GM23338 (cell line): ENCODE data around the gene ZCCHC17. TPM values are rescaled to one million over a fixed set of nuclear protein-coding genes. Genes with fewer than 3 reads are reported as not detected.

ENCODE experiments used
- ATAC-seq: fragments of 200-7000 bp; cut with Tn5 transposase; 3 replicates; pipeline ENCODE4 v1.9.1; 2020
- DNase-seq: peaks from one replicate; pipeline ENCODE4 v3.0.0-alpha.2; 2015; ENCODE audit warnings: low spot score
- H2AFZ ChIP-seq: fragments of 200-600 bp; sonication (generic); 2 replicates; pipeline ENCODE4 v1.8.0; 2016; ENCODE audit warnings: antibody characterized with exemption, mild to moderate bottlenecking, moderate library complexity
- H3F3A ChIP-seq: fragments of 200-600 bp; sonication (generic); replicated peaks from 2 replicates; pipeline ENCODE4 v1.8.0; 2017; ENCODE audit warnings: antibody characterized with exemption, mixed run types, low read depth
- H3K27ac ChIP-seq: fragments of 200-600 bp; sonication (generic); 2 replicates; pipeline ENCODE4 v1.6.1; 2016; ENCODE audit warnings: low read depth
- H3K27me3 ChIP-seq: fragments of 200-600 bp; sonication (generic); 2 replicates; pipeline ENCODE4 v1.8.0; 2016; ENCODE audit warnings: mild to moderate bottlenecking, mixed run types, moderate library complexity; ENCODE audit not compliant: insufficient read depth
- H3K36me3 ChIP-seq: fragments of 200-600 bp; sonication (generic); 2 replicates; pipeline ENCODE4 v1.8.0; 2016; ENCODE audit warnings: mild to moderate bottlenecking; ENCODE audit not compliant: insufficient read depth
- H3K4me1 ChIP-seq: fragments of 200-600 bp; sonication (generic); 2 replicates; pipeline ENCODE4 v1.8.0; 2016; ENCODE audit warnings: mild to moderate bottlenecking, moderate library complexity; ENCODE audit not compliant: insufficient read depth
- H3K4me2 ChIP-seq: fragments of 200-600 bp; sonication (generic); 2 replicates; pipeline ENCODE4 v1.7.1; 2017; ENCODE audit warnings: mixed run types
- H3K4me3 ChIP-seq: fragments of 200-600 bp; sonication (generic); 2 replicates; pipeline ENCODE4 v1.6.1; 2016; ENCODE audit warnings: mixed run types
- H3K79me2 ChIP-seq: fragments of 200-600 bp; sonication (generic); replicated peaks from 2 replicates; pipeline ENCODE4 v1.8.0; 2017; ENCODE audit warnings: mild to moderate bottlenecking; ENCODE audit not compliant: insufficient read depth
- H3K9me2 ChIP-seq: fragments of 200-600 bp; sonication (generic); 2 replicates; pipeline ENCODE4 v1.8.0; 2017; ENCODE audit not compliant: insufficient read depth
- H4K20me1 ChIP-seq: fragments of 200-600 bp; sonication (generic); replicated peaks from 2 replicates; pipeline ENCODE4 v1.8.0; 2017; ENCODE audit warnings: mild to moderate bottlenecking; ENCODE audit not compliant: insufficient read depth
- H3K27ac Mint-ChIP-seq: 2 replicates; pipeline ENCODE4 v1.8.0; 2020; ENCODE audit warnings: inconsistent platforms, mild to moderate bottlenecking, moderate library complexity, mixed read lengths
- H3K27me3 Mint-ChIP-seq: 3 replicates; pipeline ENCODE4 v1.8.0; 2022; ENCODE audit warnings: low read depth, mild to moderate bottlenecking, moderate library complexity, mixed read lengths, inconsistent platforms; ENCODE audit not compliant: insufficient read depth, poor library complexity
- H3K36me3 Mint-ChIP-seq: 3 replicates; pipeline ENCODE4 v1.8.0; 2021; ENCODE audit warnings: low read depth, mild to moderate bottlenecking, inconsistent platforms, moderate library complexity, mixed read lengths
- H3K4me1 Mint-ChIP-seq: 3 replicates; pipeline ENCODE4 v1.8.0; 2020; ENCODE audit warnings: mild to moderate bottlenecking, inconsistent platforms, mixed read lengths
- H3K4me3 Mint-ChIP-seq: 3 replicates; pipeline ENCODE4 v1.8.0; 2021; ENCODE audit warnings: moderate library complexity, mild to moderate bottlenecking, inconsistent platforms, mixed read lengths
- H3K9me3 Mint-ChIP-seq: 3 replicates; pipeline ENCODE4 v1.8.0; 2020; ENCODE audit warnings: moderate library complexity, mild to moderate bottlenecking, inconsistent platforms, mixed read lengths
- CREB1 ChIP-seq: fragments of 250-450 bp; sonication (Bioruptor Pico); IDR thresholded peaks from 2 replicates; pipeline ENCODE4 v1.5.0; 2020; ENCODE audit warnings: low read depth, mild to moderate bottlenecking, moderate library complexity
- CTCF ChIP-seq, 2 experiments: fragments of 200-600 bp in 1 of 2; sonication (generic) in 1 of 2; conservative IDR thresholded peaks; 2 replicates each; pipeline versions ENCODE4 v1.5.1 to v1.6.1; 2016 to 2017; ENCODE audit warnings: antibody characterized with exemption in 2 of 2, low read depth in 2 of 2, mild to moderate bottlenecking in 2 of 2, moderate library complexity in 1 of 2
- EZH2 ChIP-seq: fragments of 200-600 bp; sonication (generic); IDR thresholded peaks from one replicate; pipeline ENCODE4 v1.8.0; 2017; ENCODE audit warnings: antibody characterized with exemption, mild to moderate bottlenecking, low read depth; ENCODE audit not compliant: unreplicated experiment
- EZH2phosphoT487 ChIP-seq: fragments of 200-600 bp; sonication (generic); IDR thresholded peaks from one replicate; pipeline ENCODE4 v1.8.1; 2018; ENCODE audit warnings: antibody characterized with exemption; ENCODE audit not compliant: unreplicated experiment
- JUNB ChIP-seq: IDR thresholded peaks from one replicate; pipeline ENCODE4 v1.6.1; 2016; ENCODE audit warnings: antibody characterized with exemption; ENCODE audit not compliant: unreplicated experiment
- NANOG ChIP-seq: IDR thresholded peaks from 2 replicates; pipeline ENCODE4 v1.6.1; 2016; ENCODE audit warnings: antibody characterized with exemption, borderline replicate concordance
- POLR2AphosphoS5 ChIP-seq: IDR thresholded peaks from 2 replicates; pipeline ENCODE4 v1.6.1; 2016; ENCODE audit warnings: antibody characterized with exemption, low read depth
- ZNF331 ChIP-seq: fragments of 250-450 bp; sonication (Bioruptor Pico); IDR thresholded peaks from 2 replicates; pipeline ENCODE4 v1.5.0; 2020; ENCODE audit warnings: low read depth, mild to moderate bottlenecking, moderate library complexity
- ZNF462 ChIP-seq: fragments of 250-450 bp; sonication (Bioruptor Pico); IDR thresholded peaks from 2 replicates; pipeline ENCODE4 v1.5.0; 2020; ENCODE audit warnings: mild to moderate bottlenecking, moderate library complexity
- polyA plus RNA-seq: library from polyadenylated mRNA; unstranded; fragments of >200 nt; fragmentation: Nextera tagmentation; extraction: Ambion mirVana; gene quantifications from 2 replicates; pipeline ENCODE4 v1.2.1, GENCODE V29; 2016
- total RNA-seq: library from RNA; depleted of rRNA; stranded (reverse); fragments of >200 nt; shearing (Covaris generic); gene quantifications from 2 replicates; pipeline ENCODE4 v1.2.3, GENCODE V29; 2014

ZCCHC17 gene
- total and polyA plus RNA-seq, 2 experiments from 2014 or later: 40.1 to 134 TPM

DNA sequence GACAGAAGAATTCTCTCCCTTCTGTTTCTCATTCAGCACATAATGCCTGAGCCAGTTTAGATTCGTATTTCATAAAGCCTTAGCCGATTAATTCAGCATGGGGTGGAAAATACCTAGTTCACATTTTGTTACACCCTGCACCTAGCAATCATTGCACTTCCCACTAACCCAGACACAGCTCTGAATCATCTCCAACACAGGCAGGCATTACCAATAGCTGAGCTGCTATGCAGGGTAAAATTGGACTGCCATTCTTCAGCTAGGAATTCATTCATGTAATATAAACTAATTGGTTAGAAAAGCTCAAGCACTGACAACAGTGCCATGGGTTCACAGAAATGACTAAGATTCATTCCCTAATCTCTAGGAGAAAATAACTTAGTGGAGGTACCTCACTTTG lies 30.3 kb upstream of the ZCCHC17 start (continued):
- TF ChIP-seq ZNF462: no peak
- no peak for TF ChIP-seq CREB1 (CRISPR knock-in tag)
- TF ChIP-seq EZH2phosphoT487: no peak
- no peak for TF ChIP-seq NANOG
- no peak for TF ChIP-seq JUNB
- TF ChIP-seq CTCF (conservative IDR thresholded peaks at IDR 0.05; ENCODE audit: low read depth in 2 of 2): no peak
- no peak for TF ChIP-seq ZNF331 (CRISPR knock-in tag)
- TF ChIP-seq EZH2: no peak

GRCh38 chr1:31272369-31272768 lies 24.5 kb upstream of the ZCCHC17 start:
- Histone ChIP-seq H3K4me2 (no peak overlapping the region), H3K79me2 (peaks cover 12% of the 10 kb centered on the region), H4K20me1 (peaks cover 34% of the 10 kb centered on the region), H3K36me3 (peaks cover 61% of the 10 kb centered on the region), H3K27ac (no peak overlapping the region), H2AFZ (no peak overlapping the region), H3K27me3 (no peaks in the 10 kb centered on the region), H3F3A (no peaks in the 10 kb centered on the region), H3K9me2 (no peaks in the 10 kb centered on the region), H3K4me3 (no peak overlapping the region), H3K4me1 (no peaks in the 10 kb centered on the region)
- DNase-seq: no peak
- peaks cover 71% of the 10 kb centered on the region for H3K36me3 Mint-ChIP-seq
- H3K27me3 Mint-ChIP-seq: peaks cover 3% of the 10 kb centered on the region
- H3K4me3 Mint-ChIP-seq: no peak overlapping the region
- H3K27ac Mint-ChIP-seq: no peak overlapping the region
- no peaks in the 10 kb centered on the region for H3K9me3 Mint-ChIP-seq
- ATAC-seq: no peak
- no peaks in the 10 kb centered on the region for H3K4me1 Mint-ChIP-seq
- no peak for TF ChIP-seq CREB1 (CRISPR knock-in tag)
- TF ChIP-seq ZNF462: no peak
- TF ChIP-seq POLR2AphosphoS5: no peak
